Uterine smooth muscle cell (primary cell): Measurements from ENCODE around the gene SPRR2F. TPM values are rescaled to one million over a fixed set of nuclear protein-coding genes. Genes with fewer than 3 reads are reported as not detected.

ENCODE experiments used
- total RNA-seq: library from RNA; depleted of rRNA; stranded (reverse); fragments of >200 nt; gene quantifications from 2 replicates; pipeline ENCODE4 v1.2.3, GENCODE V29; 2014

Gene SPRR2F, protein sequence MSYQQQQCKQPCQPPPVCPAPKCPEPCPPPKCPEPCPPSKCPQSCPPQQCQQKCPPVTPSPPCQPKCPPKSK
- not detected in 2 replicates for total RNA-seq

DNA sequence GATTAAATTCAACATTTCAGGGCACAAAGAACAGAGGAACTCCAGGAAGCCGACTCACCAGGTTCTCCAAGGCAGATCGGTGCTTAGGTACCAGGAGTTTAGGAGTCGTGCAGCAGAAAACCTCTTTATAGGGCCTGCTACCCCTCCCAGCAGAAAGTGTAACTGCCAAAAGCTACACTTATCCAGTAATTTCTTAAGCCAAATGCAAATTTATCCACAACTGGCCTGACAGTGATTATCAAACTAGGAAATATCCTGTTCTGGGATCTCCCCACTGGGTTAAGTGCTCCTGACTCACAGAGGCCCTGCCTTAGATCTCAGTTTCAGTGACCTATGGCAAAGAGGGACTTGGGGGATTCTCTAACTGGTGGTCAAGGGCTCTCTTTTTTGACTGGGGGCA lies at the start of gene SPRR2F:
SPRR2F (minus strand) TSS at position 101 of the 400 bp plus-strand sequence. CDS start 783 bp downstream, outside the sequence.

DNA sequence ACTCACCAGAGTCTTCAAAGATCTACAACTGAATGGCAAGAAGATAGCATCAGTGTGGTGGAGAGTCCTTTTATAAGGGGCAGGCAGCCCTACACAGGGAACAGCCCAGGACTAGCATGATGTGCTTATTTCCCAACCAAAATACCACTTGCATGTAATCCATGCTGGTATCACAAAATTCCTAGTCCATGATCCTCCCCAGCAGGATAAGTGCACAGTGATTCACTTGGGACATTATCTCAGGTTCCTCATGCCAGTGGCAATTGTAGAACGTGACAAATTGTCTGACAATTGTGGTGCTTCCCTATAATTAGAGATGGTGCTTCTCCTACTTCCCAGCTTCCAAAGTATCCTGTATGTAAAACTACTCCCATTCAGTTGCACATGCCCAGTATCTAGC lies 37.5 kb upstream of the SPRR2F start, which contains the start of gene SPRR2G:
SPRR2G (minus strand) TSS at position 45 of the 400 bp plus-strand sequence. CDS start 780 bp downstream, outside the sequence.

DNA sequence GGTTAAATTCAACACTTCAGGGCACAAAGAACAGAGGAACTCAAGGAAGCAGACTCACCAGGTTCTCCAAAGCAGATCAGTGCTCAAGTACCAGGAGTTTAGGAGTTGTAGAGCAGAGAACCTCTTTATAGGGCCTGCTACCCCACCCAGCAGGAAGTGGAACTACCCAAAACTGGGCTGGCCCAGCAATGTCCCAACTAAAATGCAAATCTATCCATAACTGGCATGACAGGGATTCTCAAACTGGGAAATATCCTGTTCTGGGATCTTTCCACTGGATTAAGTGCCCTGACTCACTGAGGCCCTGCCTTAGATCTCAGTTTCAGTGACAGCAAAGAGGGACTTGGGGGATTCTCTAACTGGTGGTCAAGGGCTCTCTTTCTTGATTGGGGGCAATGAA lies 18.9 kb downstream of the SPRR2F start, which contains the start of gene SPRR2E:
SPRR2E (minus strand) TSS at position 101 of the 400 bp plus-strand sequence. CDS start 775 bp downstream, outside the sequence.

DNA sequence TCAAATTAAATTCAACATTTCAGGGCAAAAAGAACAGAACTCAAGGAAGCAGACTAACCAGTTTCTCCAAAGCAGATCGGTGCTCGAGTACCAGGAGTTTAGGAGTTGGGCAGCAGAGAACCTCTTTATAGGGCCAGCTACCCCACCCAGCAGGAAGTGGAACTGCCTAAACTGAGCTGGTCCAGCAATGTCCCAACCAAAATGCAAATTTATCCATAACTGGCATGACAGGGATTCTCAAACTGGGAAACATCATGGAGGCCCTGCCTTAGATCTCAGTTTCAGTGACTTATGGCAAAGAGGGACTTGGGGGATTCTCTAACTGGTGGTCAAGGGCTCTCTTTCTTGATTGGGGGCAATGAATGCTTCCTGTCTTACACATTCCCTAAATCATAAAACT lies 41.8 kb downstream of the SPRR2F start, which contains the start of gene SPRR2B:
SPRR2B (minus strand) TSS at position 101 of the 400 bp plus-strand sequence. CDS start 772 bp downstream, outside the sequence.

Other genes with a start within 250 kb of the SPRR2F start
- gene SMCP, start 235.2 kb downstream of the SPRR2F start, total RNA-seq = 0.11 TPM in 1 of 2 replicates, not detected in the other
- gene IVL, start 205.0 kb downstream of the SPRR2F start, total RNA-seq = 0.37 and 1.7 TPM in 2 replicates
- not detected in 2 replicates for gene SPRR5, start 166.3 kb downstream of the SPRR2F start, total RNA-seq
- not detected in 2 replicates for gene SPRR4, start 142.9 kb downstream of the SPRR2F start, total RNA-seq
- gene SPRR1A, start 129.4 kb downstream of the SPRR2F start, total RNA-seq = not detected in 2 replicates
- gene SPRR3, start 111.8 kb downstream of the SPRR2F start, total RNA-seq = not detected in 2 replicates
- not detected in 2 replicates for gene SPRR1B, start 82.3 kb downstream of the SPRR2F start, total RNA-seq
- not detected in 2 replicates for gene SPRR2D, start 72.4 kb downstream of the SPRR2F start, total RNA-seq
- not detected in 2 replicates for gene SPRR2A, start 56.0 kb downstream of the SPRR2F start, total RNA-seq
- gene SPRR2B, start 41.9 kb downstream of the SPRR2F start, total RNA-seq = not detected in 2 replicates
- gene SPRR2E, start 19.0 kb downstream of the SPRR2F start, total RNA-seq = not detected in 2 replicates
- gene SPRR2G, start 37.4 kb upstream of the SPRR2F start, total RNA-seq = not detected in 2 replicates
- gene LELP1, start 89.9 kb upstream of the SPRR2F start, total RNA-seq = not detected in 2 replicates
- gene PRR9, start 104.1 kb upstream of the SPRR2F start, total RNA-seq = 0.12 and 1.2 TPM in 2 replicates
- gene LORICRIN, start 146.2 kb upstream of the SPRR2F start, total RNA-seq = not detected in 2 replicates
- not detected in 2 replicates for gene PGLYRP3, start 199.4 kb upstream of the SPRR2F start, total RNA-seq
- not detected in 2 replicates for gene PGLYRP4, start 235.3 kb upstream of the SPRR2F start, total RNA-seq
- not detected in 2 replicates for gene S100A9, start 244.3 kb upstream of the SPRR2F start, total RNA-seq